Progenitor cell of endocrine pancreas (in vitro differentiated cells): Measurements from ENCODE around the gene KSR1. TPM values are rescaled to one million over a fixed set of nuclear protein-coding genes. Genes with fewer than 3 reads are reported as not detected.

ENCODE experiments used
- total RNA-seq: library from RNA; stranded (reverse); gene quantifications from 2 replicates; pipeline ENCODE4 v1.2.1, GENCODE V29; 2021

The KSR1 gene
- total RNA-seq, 1 donor from 2014 or later, result 70.1 TPM

Other genes with a start within 250 kb of the KSR1 start
- gene WSB1, start 162.3 kb upstream of the KSR1 start, total RNA-seq, result 452 and 468 TPM in 2 replicates
- gene LGALS9, start 174.7 kb downstream of the KSR1 start, total RNA-seq, result 2.1 and 3.1 TPM in 2 replicates